ENCODE data around the gene TAX1BP1.

Gene TAX1BP1

GRCh38 chr7:27795977-27796376 lies 56.0 kb downstream of the TAX1BP1 start:
- TF ChIP-seq CTCF (IDR thresholded peaks at IDR 0.05; ENCODE audit: extremely low read depth, missing control alignments), result no peak
- DNase-seq (ENCODE audit: low spot score), result no peak

DNA sequence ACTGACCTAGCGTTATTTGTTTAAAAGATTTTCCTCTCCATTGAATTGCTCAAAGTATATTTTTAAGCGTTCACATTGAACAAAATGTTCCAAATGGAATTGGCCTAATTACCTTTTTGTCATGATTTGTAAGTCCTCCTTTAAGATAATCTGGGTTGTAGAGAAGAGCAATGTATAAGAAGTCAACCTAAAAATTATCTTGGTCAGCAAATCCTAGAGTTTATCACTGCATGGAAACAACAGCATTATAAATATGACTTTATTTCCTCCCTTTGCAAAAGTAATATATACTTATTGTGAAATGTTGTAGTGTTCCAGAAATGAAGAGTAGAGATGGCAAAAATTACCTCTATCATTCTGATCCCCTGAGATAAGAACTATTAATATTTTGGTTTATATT lies 59.2 kb downstream of the TAX1BP1 start:
- no peak for TF ChIP-seq CTCF (IDR thresholded peaks at IDR 0.05; ENCODE audit: extremely low read depth, missing control alignments)

DNA sequence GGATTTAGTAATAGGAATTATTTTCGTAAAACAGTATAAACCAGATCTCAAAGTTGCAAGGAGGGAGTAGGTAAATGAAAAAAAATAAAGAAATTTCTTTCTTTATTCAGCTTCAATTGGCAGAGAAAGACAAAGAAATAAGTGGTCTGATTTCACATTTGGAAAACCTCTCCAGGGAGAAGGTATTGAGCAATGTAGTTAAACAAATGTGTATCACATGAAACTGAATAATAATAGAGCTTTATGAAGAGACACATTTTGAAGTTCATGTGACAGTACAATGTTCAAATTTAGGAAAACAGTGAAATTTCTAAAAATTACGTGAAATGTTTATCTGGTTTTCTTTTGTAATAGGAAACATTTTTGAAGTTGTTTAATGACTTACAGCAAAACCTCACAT lies 63.0 kb downstream of the TAX1BP1 start:
- DNase-seq (ENCODE audit: low spot score), result no peak
- no peak for TF ChIP-seq CTCF (IDR thresholded peaks at IDR 0.05; ENCODE audit: extremely low read depth, missing control alignments)

More for the DNA sequence above, 59.2 kb downstream of the TAX1BP1 start:
- DNase-seq (ENCODE audit: low spot score), result no peak

DNA sequence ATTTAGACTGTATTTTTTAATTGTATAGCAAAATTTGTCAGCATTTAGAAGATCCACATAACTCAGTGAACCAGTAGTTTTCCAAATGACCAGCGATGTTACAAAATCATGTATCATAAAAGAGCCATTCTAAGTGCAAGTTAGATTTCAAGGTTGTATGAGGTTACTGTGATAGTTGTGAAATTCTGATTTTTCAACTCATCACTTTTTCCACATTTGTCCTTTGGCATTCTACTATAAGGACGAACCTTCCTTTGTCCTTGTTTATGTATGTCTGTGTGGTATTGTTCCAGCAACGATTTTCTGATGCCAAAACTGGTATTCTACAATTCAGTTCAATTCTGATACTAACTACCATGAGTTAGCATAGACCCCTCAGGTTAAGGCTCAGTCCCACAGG lies 64.2 kb downstream of the TAX1BP1 start:
- TF ChIP-seq CTCF (IDR thresholded peaks at IDR 0.05; ENCODE audit: extremely low read depth, missing control alignments), result no peak
- no peak for DNase-seq (ENCODE audit: low spot score)

- TF ChIP-seq CTCF (IDR thresholded peaks at IDR 0.05; ENCODE audit: extremely low read depth, missing control alignments), result no peak
- DNase-seq (ENCODE audit: low spot score), result no peak
Measured at GRCh38 chr7:27808626-27809025, 68.7 kb downstream of the TAX1BP1 start.

GRCh38 chr7:27810186-27810585 lies 70.2 kb downstream of the TAX1BP1 start:
- TF ChIP-seq CTCF (IDR thresholded peaks at IDR 0.05; ENCODE audit: extremely low read depth, missing control alignments), result no peak

GRCh38 chr7:27812706-27813105 lies 72.7 kb downstream of the TAX1BP1 start:
- no peak for DNase-seq (ENCODE audit: low spot score)
- TF ChIP-seq CTCF (IDR thresholded peaks at IDR 0.05; ENCODE audit: extremely low read depth, missing control alignments), result no peak

More at GRCh38 chr7:27810186-27810585, 70.2 kb downstream of the TAX1BP1 start:
- no peak for DNase-seq (ENCODE audit: low spot score)
